Activated gamma-delta T cell treated with anti-CD3 and anti-CD28 coated beads, Interleukin-2, amount 50 U/mL, for 16 hours (primary cell): ENCODE measurements around the gene ZFP36.

Source experiments
- DNase-seq: peaks from one replicate; pipeline ENCODE4 v3.0.0-alpha.2; 2020; ENCODE audit warnings: low read depth

Gene ZFP36

DNA sequence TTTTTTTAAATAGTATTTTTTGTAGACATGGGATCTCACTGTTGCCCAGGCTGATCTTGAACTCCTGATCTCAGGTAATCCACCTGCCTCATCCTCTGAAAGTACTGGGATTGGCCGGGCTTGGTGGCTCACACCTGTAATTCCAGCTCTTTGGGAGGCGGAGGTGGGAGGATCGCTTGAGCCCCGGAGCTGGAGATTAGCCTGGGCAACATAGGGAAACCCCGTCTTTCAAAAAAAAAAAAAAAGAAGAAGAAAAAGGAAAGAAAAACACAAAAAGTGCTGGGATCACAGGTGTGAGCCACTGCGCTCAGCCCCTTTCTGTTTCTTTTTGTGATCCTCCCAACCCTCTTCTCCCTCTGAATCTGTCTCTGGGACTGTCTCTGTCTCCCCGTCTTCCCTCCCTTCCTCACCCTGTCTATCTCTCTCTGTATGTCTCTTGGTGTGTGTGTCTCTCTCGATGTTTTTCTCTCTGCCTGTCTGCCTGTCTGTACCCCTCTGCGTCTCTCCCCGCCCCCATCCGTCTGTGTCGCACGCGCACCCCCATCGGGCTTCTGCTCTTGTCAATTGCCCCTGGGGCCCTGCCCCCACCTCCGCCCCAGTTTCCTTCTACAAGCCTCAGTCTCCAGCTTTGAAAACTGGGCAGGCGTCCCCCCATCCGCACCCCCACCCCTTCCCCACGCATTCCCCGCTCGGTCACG, 540 bp upstream of the ZFP36 start:
- DNase-seq: peak; percentile 73

DNA sequence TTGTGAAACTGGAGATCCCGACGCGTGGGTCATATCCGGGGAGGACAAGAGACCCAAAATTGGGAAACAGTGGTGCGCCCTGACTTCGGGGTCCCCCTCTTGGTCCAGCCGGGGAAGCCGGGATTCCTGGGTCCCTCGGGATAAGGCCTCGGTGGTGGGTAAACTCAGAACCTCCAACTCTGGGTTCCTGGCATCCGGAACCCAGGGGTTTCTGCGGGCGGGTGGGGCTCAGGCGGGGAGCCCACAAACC, 688 bp downstream of the ZFP36 start:
- DNase-seq: no peak

GRCh38 chr19:39407660-39408391, 1.2 kb downstream of the ZFP36 start:
- no peak for DNase-seq

- no peak for DNase-seq
Observed at GRCh38 chr19:39408392-39409207, 2.0 kb downstream of the ZFP36 start.

DNA sequence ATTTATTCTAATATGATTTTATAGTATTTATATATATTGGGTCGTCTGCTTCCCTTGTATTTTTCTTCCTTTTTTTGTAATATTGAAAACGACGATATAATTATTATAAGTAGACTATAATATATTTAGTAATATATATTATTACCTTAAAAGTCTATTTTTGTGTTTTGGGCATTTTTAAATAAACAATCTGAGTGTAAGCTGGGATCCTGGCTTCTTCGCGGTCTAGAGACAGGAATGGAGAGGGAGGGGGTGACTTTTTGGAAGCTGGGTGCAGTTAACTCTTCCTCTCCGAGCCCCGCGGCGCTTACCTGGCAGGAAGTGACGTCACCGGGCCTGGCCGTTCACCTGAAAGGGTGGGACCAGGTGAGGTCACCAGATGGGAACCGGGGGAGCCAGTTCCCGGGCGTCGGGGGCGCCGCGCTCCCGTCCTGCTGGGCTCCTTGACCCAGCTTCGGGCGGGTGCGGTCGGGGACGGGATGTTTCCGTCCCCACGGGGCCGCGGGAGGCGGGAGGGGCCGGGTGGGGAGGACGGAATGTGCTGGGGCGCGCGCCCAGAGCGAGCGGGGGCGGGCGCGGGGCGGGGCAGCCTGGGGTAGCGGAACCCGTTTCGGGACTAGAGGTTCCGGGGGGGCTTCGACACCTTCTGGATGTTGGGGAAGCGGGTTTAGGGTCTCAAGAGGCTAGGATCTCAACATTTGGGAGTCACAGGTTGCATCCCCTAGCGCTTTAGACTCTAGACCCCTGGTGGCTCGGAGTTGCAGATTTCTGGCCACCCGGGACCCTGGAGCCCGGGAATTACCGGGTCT, 2.8 kb downstream of the ZFP36 start:
- peak; percentile 64 for DNase-seq

DNA sequence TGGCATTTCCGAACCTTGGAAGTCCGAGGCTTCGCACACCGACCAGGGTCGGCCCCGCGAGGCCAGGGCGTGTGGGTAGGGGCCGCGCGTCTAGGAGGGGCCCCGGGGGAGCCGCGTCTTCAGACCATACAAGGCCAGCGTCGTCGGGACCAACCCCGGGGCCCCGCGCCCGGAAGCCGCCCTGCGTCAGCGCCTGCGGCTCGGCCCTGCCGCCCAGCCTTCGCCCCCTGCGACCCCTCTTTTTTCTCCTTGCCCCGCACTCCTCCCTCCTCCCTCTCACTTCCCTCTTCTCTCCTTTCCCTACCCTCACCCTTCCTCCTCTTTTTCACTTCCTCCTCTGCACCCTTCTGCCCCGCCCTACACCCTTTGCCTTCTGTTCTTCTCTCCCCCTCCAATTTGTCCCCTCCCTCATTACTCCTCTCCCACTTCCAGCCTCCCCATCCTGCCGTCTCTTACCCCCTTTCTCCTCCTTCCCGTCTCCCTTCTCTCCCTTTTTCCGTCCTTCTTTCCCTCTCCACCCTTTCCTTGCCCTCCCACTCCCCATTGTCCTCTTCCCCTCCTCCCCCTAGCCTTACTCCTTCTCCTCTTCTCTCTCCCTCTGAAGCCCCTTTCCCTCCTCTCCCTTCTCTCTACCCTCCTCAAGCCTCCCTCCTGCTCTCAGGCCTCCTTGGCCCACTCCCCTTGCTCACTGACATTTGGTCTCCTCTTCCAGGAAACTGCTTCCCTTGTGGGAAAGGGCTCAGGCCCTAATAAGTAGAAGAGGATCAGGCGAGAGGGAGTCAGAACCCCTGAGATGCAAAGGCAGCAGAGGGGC, 3.6 kb downstream of the ZFP36 start:
- peak; percentile 51 for DNase-seq

- DNase-seq: no peak
Observed at GRCh38 chr19:39410831-39411080, 4.1 kb downstream of the ZFP36 start.

DNA sequence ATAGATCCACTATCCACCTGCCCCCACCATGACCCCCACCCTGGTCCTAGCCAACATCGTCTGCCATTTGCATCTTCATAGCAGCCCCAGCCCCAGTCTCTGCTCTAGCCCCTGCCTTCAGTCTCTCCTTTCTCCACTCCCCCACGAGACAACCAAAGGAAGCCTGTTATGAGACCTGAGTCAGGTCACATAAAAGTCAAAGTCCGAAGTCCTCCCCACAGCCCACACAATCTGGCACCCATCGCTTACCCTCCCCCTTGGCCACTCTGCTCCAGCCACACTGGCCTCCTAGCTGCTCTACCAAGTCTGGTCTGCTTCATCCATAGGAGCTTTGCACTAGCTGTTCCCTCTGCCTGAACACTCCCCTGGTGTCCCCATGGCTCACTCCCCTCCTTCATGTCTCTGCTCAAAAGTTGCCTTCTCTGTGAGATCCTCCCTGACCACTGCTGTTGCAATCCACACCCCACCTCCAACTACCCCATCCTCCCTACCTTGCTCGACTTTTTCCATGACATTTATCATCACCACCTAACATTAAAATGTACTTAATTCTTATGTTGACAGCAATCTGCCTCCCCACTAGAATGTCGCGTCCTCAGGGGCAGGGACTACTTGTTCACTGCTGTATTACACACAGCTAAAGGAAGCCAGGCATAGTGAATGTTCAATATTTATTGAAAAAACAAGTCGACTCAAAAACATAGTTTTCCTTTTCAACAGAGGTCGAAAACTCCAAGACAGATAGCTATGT, 4.6 kb downstream of the ZFP36 start:
- no peak for DNase-seq

- DNase-seq: peak; percentile 85
Observed at GRCh38 chr19:39411832-39412099, 5.1 kb downstream of the ZFP36 start.

DNA sequence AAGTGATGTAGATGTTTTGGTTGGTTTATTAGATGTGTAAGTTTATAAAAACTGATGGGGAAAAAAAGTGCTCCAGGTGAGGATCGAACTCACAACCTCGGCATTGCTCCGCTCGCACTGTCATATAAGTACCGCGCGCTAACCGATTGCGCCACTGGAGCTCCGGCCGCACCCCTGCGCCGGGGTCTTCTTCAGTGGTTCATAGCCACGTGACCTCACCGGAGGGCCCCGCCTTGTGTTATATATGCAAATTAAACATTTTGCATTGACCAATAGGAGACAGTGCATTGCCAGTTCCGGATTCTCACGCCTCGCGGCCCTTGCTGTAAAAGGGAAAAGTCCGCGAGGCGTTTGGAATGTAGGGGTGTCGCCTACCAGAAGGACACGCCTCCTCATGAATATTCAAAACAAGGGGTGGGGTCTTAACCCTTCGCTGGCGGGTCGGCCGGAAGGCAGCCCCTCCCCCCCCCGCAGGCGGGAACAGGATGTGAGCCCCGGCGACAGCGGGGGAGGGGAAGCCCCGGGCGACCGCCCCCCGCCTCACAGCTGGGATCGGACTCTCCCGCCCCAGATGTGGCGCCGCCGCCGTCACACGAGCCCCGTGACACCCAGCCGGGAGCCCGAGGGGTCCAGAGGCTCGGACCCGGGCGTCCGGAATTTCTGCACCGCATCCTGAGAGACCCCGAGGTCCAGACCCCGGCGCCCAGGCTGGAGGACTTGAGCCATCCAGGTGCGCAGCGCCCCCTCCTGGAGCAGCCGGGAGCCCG, 5.6 kb downstream of the ZFP36 start, which contains the start of gene PLEKHG2:
PLEKHG2 (plus strand) TSS at position 570 of the 767 bp plus-strand sequence. CDS start 1,418 bp downstream, outside the sequence.
- DNase-seq: peak; percentile 97

GRCh38 chr19:39412867-39413271, 6.2 kb downstream of the ZFP36 start:
- DNase-seq: no peak

DNA sequence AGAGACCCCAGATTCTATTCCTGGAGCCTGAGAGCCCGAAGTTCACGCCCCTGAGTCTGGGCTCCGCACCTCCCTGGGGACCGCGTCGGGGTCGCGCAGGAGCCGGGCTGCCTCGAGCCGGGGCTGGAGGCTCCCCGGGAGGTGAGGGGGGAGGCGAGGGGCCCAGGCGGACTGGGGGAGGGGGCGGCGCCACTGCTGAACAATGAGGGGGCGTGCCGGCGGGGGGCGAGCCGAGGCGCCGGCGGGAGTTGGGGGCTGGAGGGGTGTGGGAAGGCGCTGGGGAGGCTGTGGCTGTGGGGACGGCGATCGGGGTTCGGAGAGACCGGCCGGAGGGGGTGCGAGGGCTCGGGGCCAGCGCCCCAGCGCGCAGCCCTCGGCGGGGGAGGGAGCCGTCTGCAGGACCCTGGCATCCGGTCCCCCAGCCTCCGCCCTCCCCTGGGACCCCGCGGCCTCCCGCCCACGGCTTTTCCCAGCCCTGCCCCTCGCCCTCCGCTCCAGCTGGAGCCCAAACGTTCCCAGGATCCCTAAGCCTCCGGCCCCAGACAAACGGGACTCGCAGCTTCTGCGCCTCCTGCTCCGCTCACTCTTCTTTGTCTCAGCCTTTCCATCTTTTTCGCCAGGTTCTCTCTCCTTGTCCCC, 6.7 kb downstream of the ZFP36 start:
- no peak for DNase-seq

GRCh38 chr19:39413911-39414608, 7.4 kb downstream of the ZFP36 start:
- no peak for DNase-seq

GRCh38 chr19:39415111-39416046, 8.7 kb downstream of the ZFP36 start:
- DNase-seq: no peak

DNA sequence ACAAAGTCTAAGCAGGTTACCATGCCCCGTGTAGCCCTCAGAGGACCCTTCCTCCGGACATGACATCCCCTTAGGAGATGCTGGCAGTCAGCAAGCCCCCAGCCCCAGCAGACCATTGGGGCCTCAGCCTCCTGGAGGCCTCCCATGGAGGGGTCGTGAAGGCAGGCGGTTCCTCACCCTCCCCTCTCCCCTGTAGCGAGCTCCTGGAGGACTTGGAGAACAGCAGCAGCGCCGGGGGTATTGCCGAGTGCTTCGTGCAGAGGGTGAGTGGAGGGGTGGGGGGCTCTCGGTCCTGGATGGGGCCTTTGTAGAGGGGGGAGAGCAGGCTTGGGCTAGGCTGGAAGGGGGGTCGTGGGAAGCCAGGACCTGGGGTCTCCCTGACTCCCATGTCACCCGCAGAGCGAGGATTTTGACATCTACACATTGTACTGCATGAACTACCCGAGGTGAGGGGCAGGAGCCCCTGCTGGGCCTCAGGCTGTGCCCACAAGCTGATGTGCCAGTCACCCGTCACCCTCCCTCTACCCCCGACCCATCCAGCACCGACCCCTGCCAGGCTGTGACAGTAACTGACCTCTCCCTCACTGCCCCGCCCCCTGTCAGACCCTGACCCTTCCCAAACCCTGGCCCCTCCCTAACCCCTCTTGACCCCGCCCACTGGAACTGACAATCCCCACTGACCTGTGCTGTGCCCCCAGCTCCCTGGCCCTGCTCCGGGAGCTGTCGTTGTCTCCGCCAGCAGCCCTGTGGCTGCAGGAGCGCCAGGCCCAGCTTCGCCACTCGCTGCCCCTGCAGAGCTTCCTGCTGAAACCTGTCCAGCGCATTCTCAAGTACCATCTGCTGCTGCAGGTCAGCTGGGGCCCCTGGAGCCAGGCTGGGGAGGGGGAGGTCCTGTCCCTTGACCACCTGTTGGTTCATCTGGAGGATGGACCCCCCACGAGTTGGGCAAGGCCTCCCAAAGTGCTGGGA, 9.8 kb downstream of the ZFP36 start:
- DNase-seq: no peak

GRCh38 chr19:39417463-39418181, 11.0 kb downstream of the ZFP36 start:
- DNase-seq: no peak
